Measurements from ENCODE around the gene AP2A1. TPM values are rescaled to one million over a fixed set of nuclear protein-coding genes. Genes with fewer than 3 reads are reported as not detected.

Gene AP2A1
- total and polyA plus RNA-seq, 9 of the 15 experiments (the other 6 are each of a cell fraction or from before 2014, with no cell fraction given): 0.55 to 150 (median 31.9) TPM

DNA sequence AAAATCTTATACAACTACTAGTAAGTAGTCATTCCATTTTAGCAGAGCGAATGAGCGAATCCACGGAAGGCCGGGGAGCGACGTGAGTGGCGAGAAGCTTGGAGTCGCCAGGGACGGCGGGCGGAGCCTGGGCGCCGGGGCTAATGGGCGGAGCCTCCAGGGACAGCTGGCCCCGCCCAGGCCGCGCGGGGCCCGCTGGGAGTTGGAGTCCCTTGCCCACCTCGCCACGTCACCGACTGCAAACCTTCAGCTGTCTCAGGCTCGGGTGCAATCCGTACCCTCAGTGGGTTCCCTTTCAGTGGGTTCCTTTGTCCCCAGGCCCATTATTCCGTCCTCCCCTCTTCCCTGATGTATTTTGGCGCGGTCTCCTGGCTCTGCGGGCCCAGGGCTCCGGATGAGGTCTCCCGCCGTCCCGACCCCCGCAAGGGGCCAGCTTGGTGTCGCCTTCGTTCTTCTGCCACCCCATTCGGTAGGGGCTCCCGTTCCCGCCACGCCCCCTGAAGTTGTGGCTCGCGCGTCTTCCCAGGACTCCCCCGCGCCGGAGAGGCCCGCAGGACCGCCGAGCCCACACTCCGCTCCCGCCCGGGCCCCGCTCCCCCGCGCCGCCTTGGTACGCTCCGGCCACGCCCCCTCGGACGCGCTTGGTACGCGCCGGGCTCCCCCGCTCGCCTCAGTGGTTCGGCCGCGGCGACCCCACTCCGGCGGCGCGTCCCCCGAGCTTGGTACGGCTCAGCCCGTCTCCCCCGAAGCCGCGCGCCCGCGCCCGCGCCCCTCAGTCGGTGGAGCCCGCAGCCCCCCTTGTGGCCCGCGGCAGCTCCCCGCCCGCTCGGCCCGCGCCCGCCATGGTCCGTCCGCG lies 83.9 kb downstream of the AP2A1 start, which contains the start of gene PTOV1:
Gene PTOV1, plus strand, starts transcription at position 673 of the 856 bp plus-strand sequence.
- Histone ChIP-seq H4K20me1 (replicated peaks; ENCODE audit: control insufficient read depth, insufficient read depth, low read length) (peaks cover 11% of the 10 kb centered on the region), H3K36me3 (ENCODE audit: control insufficient read depth, insufficient read depth, low read length) (peaks cover 33% of the 10 kb centered on the region), H3K4me3 (peak within 1 kb of the TSS; percentile 87), H3K27me3 (ENCODE audit: control insufficient read depth in 2 of 2, insufficient read depth in 2 of 2, low read length in 2 of 2) (no peaks in the 10 kb centered on the region), H3K27ac (ENCODE audit: extremely low read depth, low read depth, low read length) (peak within 1 kb of the TSS; percentile 100), H3K9ac (ENCODE audit: insufficient read depth in 1 of 2, low read depth in 2 of 2, low read length in 2 of 2) (peak within 1 kb of the TSS; percentile 97 to 99), H3K9me3 (replicated peaks; ENCODE audit: control insufficient read depth, insufficient read depth, low read depth, low read length) (0 out of 2 replicates have a peak, but pooled peaks cover 6% of the 10 kb centered on the region), H3K9me1 (ENCODE audit: control insufficient read depth, insufficient read depth, low read length) (peaks cover 11% of the 10 kb centered on the region), H2AFZ (ENCODE audit: low read depth, low read length) (peak within 1 kb of the TSS; percentile 97), H3K79me2 (ENCODE audit: control insufficient read depth, insufficient read depth, low read length) (peaks cover 54% of the 10 kb centered on the region), H3K4me2 (ENCODE audit: insufficient read depth, low read length) (peak within 1 kb of the TSS; percentile 92), H3K4me1 (replicated peaks in 1 of 2; ENCODE audit: control insufficient read depth in 2 of 2, insufficient read depth in 2 of 2, low read length in 2 of 2) (peaks cover 39 to 64% of the 10 kb centered on the region in 2 experiments)
- CTCF ChIA-PET (ENCODE audit: low intra/inter-chr PET ratio): no interaction called here
- WGBS (ENCODE audit: insufficient coverage, low coverage, missing lambda C conversion rate): 0% methylated on average over 47 of the region's 98 CpGs
- in situ Hi-C loops (cut with MboI) (no loop called here), intact Hi-C loops (cut with micrococcal nuclease) (no loop called here)
- BruUV-seq (replicated peaks): no TSS peak
- POLR2A ChIA-PET: interaction anchor here (0.7 to 2.0 kb wide), 21 partner anchors 8 to 175 kb away, joined by 3 to 18 read pairs (median 5); partner anchors contain the start of genes FUZ and PRMT1
- ATAC-seq: peak; percentile 91
- FAIRE-seq: peak; percentile 83
- peak; percentile 96 to 97 (median 97) for DNase-seq (ENCODE audit: extremely low read depth in 1 of 4, low spot score in 3 of 4)
- TF ChIP-seq EP400 (IDR thresholded peaks at IDR 0.05): peak; percentile 96
- TF ChIP-seq BCOR (IDR thresholded peaks at IDR 0.05): 0 out of 2 replicates have a peak, but pooled peaks have one; percentile 10
- TF ChIP-seq, protein P1, sequence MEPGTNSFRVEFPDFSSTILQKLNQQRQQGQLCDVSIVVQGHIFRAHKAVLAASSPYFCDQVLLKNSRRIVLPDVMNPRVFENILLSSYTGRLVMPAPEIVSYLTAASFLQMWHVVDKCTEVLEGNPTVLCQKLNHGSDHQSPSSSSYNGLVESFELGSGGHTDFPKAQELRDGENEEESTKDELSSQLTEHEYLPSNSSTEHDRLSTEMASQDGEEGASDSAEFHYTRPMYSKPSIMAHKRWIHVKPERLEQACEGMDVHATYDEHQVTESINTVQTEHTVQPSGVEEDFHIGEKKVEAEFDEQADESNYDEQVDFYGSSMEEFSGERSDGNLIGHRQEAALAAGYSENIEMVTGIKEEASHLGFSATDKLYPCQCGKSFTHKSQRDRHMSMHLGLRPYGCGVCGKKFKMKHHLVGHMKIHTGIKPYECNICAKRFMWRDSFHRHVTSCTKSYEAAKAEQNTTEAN (CRISPR knock-in tag; IDR thresholded peaks at IDR 0.05): 0 out of 2 replicates have a peak, but pooled peaks have one; percentile 47
- TF ChIP-seq, protein P2, sequence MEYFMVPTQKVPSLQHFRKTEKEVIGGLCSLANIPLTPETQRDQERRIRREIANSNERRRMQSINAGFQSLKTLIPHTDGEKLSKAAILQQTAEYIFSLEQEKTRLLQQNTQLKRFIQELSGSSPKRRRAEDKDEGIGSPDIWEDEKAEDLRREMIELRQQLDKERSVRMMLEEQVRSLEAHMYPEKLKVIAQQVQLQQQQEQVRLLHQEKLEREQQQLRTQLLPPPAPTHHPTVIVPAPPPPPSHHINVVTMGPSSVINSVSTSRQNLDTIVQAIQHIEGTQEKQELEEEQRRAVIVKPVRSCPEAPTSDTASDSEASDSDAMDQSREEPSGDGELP (CRISPR knock-in tag; IDR thresholded peaks at IDR 0.05; ENCODE audit: borderline replicate concordance): peak; percentile 97
- TF ChIP-seq ZBTB1 (CRISPR knock-in tag; IDR thresholded peaks at IDR 0.05; ENCODE audit: borderline replicate concordance, low read depth): peak; percentile 94; the same call in 1 of the 2 replicates
- peak in 1 of 2 experiments; percentile 37; a peak in 1 of 4 replicates for TF ChIP-seq TBL1XR1 (IDR thresholded peaks at IDR 0.05; ENCODE audit: low read length in 2 of 2)
- no peak for TF ChIP-seq CEBPB (tag; IDR thresholded peaks at IDR 0.05)
- peak; percentile 83; the same call in 1 of the 2 replicates for TF ChIP-seq TOE1 (IDR thresholded peaks at IDR 0.05; ENCODE audit: borderline replicate concordance)
- no peak for TF ChIP-seq TOE1 (CRISPR knock-in tag; IDR thresholded peaks at IDR 0.05; ENCODE audit: borderline replicate concordance, low read depth)
- TF ChIP-seq IRF2 (CRISPR knock-in tag; IDR thresholded peaks at IDR 0.05): 0 out of 2 replicates have a peak, but pooled peaks have one; percentile 51
- TF ChIP-seq DACH1 (IDR thresholded peaks at IDR 0.05; ENCODE audit: partially characterized antibody): peak; percentile 15
- peak; percentile 36; the same call in 1 of the 2 replicates for TF ChIP-seq MYC (IDR thresholded peaks at IDR 0.05; ENCODE audit: low read depth, low read length)
- no peak for TF ChIP-seq MYC (CRISPR knock-in tag; IDR thresholded peaks at IDR 0.05; ENCODE audit: borderline replicate concordance, low read depth)
- TF ChIP-seq EP300 (IDR thresholded peaks at IDR 0.05; ENCODE audit: low read length): peak; percentile 14; the same call in 1 of the 2 replicates
- peak; percentile 95 for TF ChIP-seq KLF13 (tag; IDR thresholded peaks at IDR 0.05; ENCODE audit: borderline replicate concordance, low read depth)
- no peak for TF ChIP-seq IFI16 (CRISPR knock-in tag; IDR thresholded peaks at IDR 0.05)
- TF ChIP-seq POLR2G (IDR thresholded peaks at IDR 0.05; ENCODE audit: low read depth, low read length): peak; percentile 87
- peak; percentile 39; the same call in 1 of the 2 replicates for TF ChIP-seq CHD2 (IDR thresholded peaks at IDR 0.05; ENCODE audit: low read depth, low read length)
- peak; percentile 26 for TF ChIP-seq ASH1L (IDR thresholded peaks at IDR 0.05; ENCODE audit: borderline replicate concordance, low read depth, partially characterized antibody)
